ENCODE measurements around the gene TAL2.

DNA sequence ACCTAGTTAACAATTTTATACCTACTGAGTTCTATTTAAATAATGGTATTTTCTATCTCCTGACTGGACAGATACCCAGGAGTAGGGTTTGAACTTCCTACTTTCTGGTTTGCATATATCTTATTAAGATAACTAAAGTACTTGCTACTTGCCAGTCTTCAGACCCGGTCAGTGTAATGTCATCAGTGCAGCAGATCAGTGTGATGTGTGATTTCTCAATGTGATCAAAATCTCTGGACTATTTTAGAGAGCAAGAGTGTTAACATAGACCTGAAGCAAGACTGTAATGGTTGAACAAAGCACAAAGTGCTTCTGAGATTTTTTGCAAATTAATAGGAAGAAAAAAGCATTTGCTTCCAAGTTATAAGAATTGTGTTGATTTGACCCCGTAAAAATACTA, 38.9 kb downstream of the TAL2 start:
- TF ChIP-seq, protein P1, sequence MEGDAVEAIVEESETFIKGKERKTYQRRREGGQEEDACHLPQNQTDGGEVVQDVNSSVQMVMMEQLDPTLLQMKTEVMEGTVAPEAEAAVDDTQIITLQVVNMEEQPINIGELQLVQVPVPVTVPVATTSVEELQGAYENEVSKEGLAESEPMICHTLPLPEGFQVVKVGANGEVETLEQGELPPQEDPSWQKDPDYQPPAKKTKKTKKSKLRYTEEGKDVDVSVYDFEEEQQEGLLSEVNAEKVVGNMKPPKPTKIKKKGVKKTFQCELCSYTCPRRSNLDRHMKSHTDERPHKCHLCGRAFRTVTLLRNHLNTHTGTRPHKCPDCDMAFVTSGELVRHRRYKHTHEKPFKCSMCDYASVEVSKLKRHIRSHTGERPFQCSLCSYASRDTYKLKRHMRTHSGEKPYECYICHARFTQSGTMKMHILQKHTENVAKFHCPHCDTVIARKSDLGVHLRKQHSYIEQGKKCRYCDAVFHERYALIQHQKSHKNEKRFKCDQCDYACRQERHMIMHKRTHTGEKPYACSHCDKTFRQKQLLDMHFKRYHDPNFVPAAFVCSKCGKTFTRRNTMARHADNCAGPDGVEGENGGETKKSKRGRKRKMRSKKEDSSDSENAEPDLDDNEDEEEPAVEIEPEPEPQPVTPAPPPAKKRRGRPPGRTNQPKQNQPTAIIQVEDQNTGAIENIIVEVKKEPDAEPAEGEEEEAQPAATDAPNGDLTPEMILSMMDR (IDR thresholded peaks at IDR 0.05) = no peak
- TF ChIP-seq POLR2AphosphoS5 (IDR thresholded peaks at IDR 0.05; ENCODE audit: insufficient read depth in 1 of 2, low read depth in 1 of 2) = no peak

Data from vagina (tissue), 2 donors.